Breast epithelium (tissue), 3 donors: ENCODE results near the gene PROCA1.

Experiments used
- CTCF ChIP-seq, 3 donors: fragments of 450-650 bp; IDR thresholded peaks; one replicate each; pipeline ENCODE4 v1.5.1; 2016 to 2017; ENCODE audit warnings: antibody characterized with exemption in 3 of 3, mild to moderate bottlenecking in 3 of 3, moderate library complexity in 3 of 3
- POLR2A ChIP-seq: fragments of 450-650 bp; IDR thresholded peaks from one replicate; pipeline ENCODE4 v1.6.1; 2016; ENCODE audit warnings: antibody characterized with exemption, mild to moderate bottlenecking, moderate library complexity
- POLR2AphosphoS5 ChIP-seq, 3 donors: sonication (generic); formaldehyde crosslinking; IDR thresholded peaks; one replicate each; pipeline ENCODE4 v1.6.1; 2017; ENCODE audit warnings: antibody characterized with exemption in 3 of 3

GRCh38 chr17:28688481-28688880, 23.2 kb downstream of the PROCA1 start:
- no peak for TF ChIP-seq POLR2A
- no peak for TF ChIP-seq CTCF (IDR thresholded peaks at IDR 0.05)
- no peak for TF ChIP-seq POLR2AphosphoS5 (IDR thresholded peaks at IDR 0.05)
